ENCODE data around the gene BCAR1.
"Not testable (repeated sequence)": the region's sequence is repeated elsewhere in the genome, so short reads cannot be mapped to it uniquely, and the experiment has no call there.

The BCAR1 gene

GRCh38 chr16:75228143-75228976, 23.1 kb downstream of the BCAR1 start:
- TF ChIP-seq PAX5 (IDR thresholded peaks at IDR 0.05; ENCODE audit: insufficient read depth, low read length, severe bottlenecking), result no peak
- TF ChIP-seq POLR2AphosphoS5 (IDR thresholded peaks at IDR 0.05; ENCODE audit: low read depth, low read length), result no peak
- TF ChIP-seq POU2F2 (IDR thresholded peaks at IDR 0.05; ENCODE audit: low read depth, low read length), result no peak
- TF ChIP-seq TAF1 (IDR thresholded peaks at IDR 0.05; ENCODE audit: low read depth, low read length), result no peak
- TF ChIP-seq SPI1 (IDR thresholded peaks at IDR 0.05; ENCODE audit: low read depth, low read length), result no peak
- no peak for TF ChIP-seq POLR2A (IDR thresholded peaks at IDR 0.05; ENCODE audit: low read depth, low read length)
- DNase-seq (ENCODE audit: insufficient read length, low spot score), result no peak
- no peak for FAIRE-seq

DNA sequence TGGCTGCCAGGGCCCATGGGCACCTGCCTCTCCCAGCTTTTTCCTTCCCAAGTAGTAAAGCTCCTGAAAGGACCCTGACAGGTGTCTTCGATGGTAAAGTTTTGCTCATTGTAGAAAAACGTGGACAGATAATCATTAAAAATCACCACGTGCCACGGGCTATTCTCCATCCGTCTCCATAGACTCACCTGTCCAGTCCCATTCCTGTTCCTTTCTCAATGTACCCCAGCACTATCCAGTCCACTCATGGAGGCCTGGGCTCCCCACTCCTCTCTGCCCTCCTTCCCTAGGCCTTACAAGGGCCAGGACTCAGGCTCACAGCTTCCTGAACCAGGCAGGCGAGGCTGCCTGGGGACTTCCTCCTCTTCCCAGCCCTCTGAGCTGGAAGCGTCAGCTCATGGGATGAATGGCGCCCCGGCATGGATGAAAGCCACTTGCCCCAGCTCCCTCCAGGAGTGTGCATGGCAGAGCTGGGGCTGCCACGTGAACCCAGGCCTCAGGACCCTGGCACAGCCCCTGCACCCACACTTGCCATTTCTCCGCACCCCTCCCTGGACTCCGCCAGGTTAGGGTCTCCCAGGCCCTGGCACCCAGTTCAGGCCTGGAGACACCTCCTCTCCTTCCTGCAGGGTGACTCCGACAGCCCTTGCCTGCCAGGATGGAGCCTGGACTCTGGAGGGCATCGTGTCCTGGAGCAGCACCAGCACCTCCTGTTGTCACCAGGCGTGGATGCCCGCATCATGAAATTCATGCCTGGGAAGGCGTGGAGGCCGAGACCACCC, 23.9 kb downstream of the BCAR1 start:
- no peak for DNase-seq (ENCODE audit: insufficient read length, low spot score)
- FAIRE-seq, result no peak
- TF ChIP-seq SPI1 (IDR thresholded peaks at IDR 0.05; ENCODE audit: low read depth, low read length) (no peak), PAX5 (IDR thresholded peaks at IDR 0.05; ENCODE audit: insufficient read depth, low read length, severe bottlenecking) (no peak), POU2F2 (IDR thresholded peaks at IDR 0.05; ENCODE audit: low read depth, low read length) (no peak), TAF1 (IDR thresholded peaks at IDR 0.05; ENCODE audit: low read depth, low read length) (no peak), POLR2AphosphoS5 (IDR thresholded peaks at IDR 0.05; ENCODE audit: low read depth, low read length) (no peak), POLR2A (IDR thresholded peaks at IDR 0.05; ENCODE audit: low read depth, low read length) (no peak)

- FAIRE-seq, result no peak
- no peak for DNase-seq (ENCODE audit: insufficient read length, low spot score)
- no peak for TF ChIP-seq POU2F2 (IDR thresholded peaks at IDR 0.05; ENCODE audit: low read depth, low read length)
- TF ChIP-seq TAF1 (IDR thresholded peaks at IDR 0.05; ENCODE audit: low read depth, low read length), result no peak
- no peak for TF ChIP-seq SPI1 (IDR thresholded peaks at IDR 0.05; ENCODE audit: low read depth, low read length)
- no peak for TF ChIP-seq PAX5 (IDR thresholded peaks at IDR 0.05; ENCODE audit: insufficient read depth, low read length, severe bottlenecking)
- TF ChIP-seq POLR2AphosphoS5 (IDR thresholded peaks at IDR 0.05; ENCODE audit: low read depth, low read length), result no peak
- TF ChIP-seq POLR2A (IDR thresholded peaks at IDR 0.05; ENCODE audit: low read depth, low read length), result no peak
Measured at GRCh38 chr16:75226550-75227360, 24.7 kb downstream of the BCAR1 start.

- FAIRE-seq (no peak), DNase-seq (ENCODE audit: insufficient read length, low spot score) (no peak)
- TF ChIP-seq POLR2AphosphoS5 (IDR thresholded peaks at IDR 0.05; ENCODE audit: low read depth, low read length) (no peak), SPI1 (IDR thresholded peaks at IDR 0.05; ENCODE audit: low read depth, low read length) (no peak), POU2F2 (IDR thresholded peaks at IDR 0.05; ENCODE audit: low read depth, low read length) (no peak), TAF1 (IDR thresholded peaks at IDR 0.05; ENCODE audit: low read depth, low read length) (no peak), POLR2A (IDR thresholded peaks at IDR 0.05; ENCODE audit: low read depth, low read length) (no peak), PAX5 (IDR thresholded peaks at IDR 0.05; ENCODE audit: insufficient read depth, low read length, severe bottlenecking) (no peak)
Measured at GRCh38 chr16:75225678-75226515, 25.5 kb downstream of the BCAR1 start.

- no peak for DNase-seq (ENCODE audit: insufficient read length, low spot score)
- TF ChIP-seq TAF1 (IDR thresholded peaks at IDR 0.05; ENCODE audit: low read depth, low read length), result no peak
- TF ChIP-seq POLR2AphosphoS5 (IDR thresholded peaks at IDR 0.05; ENCODE audit: low read depth, low read length), result no peak
- TF ChIP-seq SPI1 (IDR thresholded peaks at IDR 0.05; ENCODE audit: low read depth, low read length), result no peak
- no peak for TF ChIP-seq POLR2A (IDR thresholded peaks at IDR 0.05; ENCODE audit: low read depth, low read length)
- no peak for FAIRE-seq
Measured at GRCh38 chr16:75225092-75225491, 26.3 kb downstream of the BCAR1 start.

GRCh38 chr16:75224306-75225082, 26.9 kb downstream of the BCAR1 start:
- FAIRE-seq (no peak), DNase-seq (ENCODE audit: insufficient read length, low spot score) (no peak)
- TF ChIP-seq POLR2A (IDR thresholded peaks at IDR 0.05; ENCODE audit: low read depth, low read length), result no peak
- TF ChIP-seq POU2F2 (IDR thresholded peaks at IDR 0.05; ENCODE audit: low read depth, low read length), result no peak
- no peak for TF ChIP-seq TAF1 (IDR thresholded peaks at IDR 0.05; ENCODE audit: low read depth, low read length)
- no peak for TF ChIP-seq POLR2AphosphoS5 (IDR thresholded peaks at IDR 0.05; ENCODE audit: low read depth, low read length)
- no peak for TF ChIP-seq PAX5 (IDR thresholded peaks at IDR 0.05; ENCODE audit: insufficient read depth, low read length, severe bottlenecking)
- TF ChIP-seq SPI1 (IDR thresholded peaks at IDR 0.05; ENCODE audit: low read depth, low read length), result no peak

- not testable (repeated sequence) for DNase-seq (ENCODE audit: insufficient read length, low spot score); FAIRE-seq
Measured at GRCh38 chr16:75223129-75223528, 28.3 kb downstream of the BCAR1 start.

- TF ChIP-seq POLR2A (IDR thresholded peaks at IDR 0.05; ENCODE audit: low read depth, low read length) (no peak), POU2F2 (IDR thresholded peaks at IDR 0.05; ENCODE audit: low read depth, low read length) (no peak), PAX5 (IDR thresholded peaks at IDR 0.05; ENCODE audit: insufficient read depth, low read length, severe bottlenecking) (no peak), SPI1 (IDR thresholded peaks at IDR 0.05; ENCODE audit: low read depth, low read length) (no peak), TAF1 (IDR thresholded peaks at IDR 0.05; ENCODE audit: low read depth, low read length) (no peak), POLR2AphosphoS5 (IDR thresholded peaks at IDR 0.05; ENCODE audit: low read depth, low read length) (no peak)
- no peak for FAIRE-seq
Measured at GRCh38 chr16:75222271-75222783, 29.1 kb downstream of the BCAR1 start.

More at GRCh38 chr16:75222271-75222783, 29.1 kb downstream of the BCAR1 start:
- no peak for DNase-seq (ENCODE audit: insufficient read length, low spot score)
